Glomerular endothelial cell (primary cell): Measurements from ENCODE around the gene PHKG2. TPM values are rescaled to one million over a fixed set of nuclear protein-coding genes. Genes with fewer than 3 reads are reported as not detected.

ENCODE experiments used
- DNase-seq: peaks from one replicate; pipeline ENCODE4 v3.0.0-alpha.2; 2011; ENCODE audit warnings: low read depth, low spot score; ENCODE audit errors: extremely low read depth
- total RNA-seq: library from RNA; depleted of rRNA; stranded (reverse); fragments of >200 nt; gene quantifications from 2 replicates; pipeline ENCODE4 v1.2.3, GENCODE V29; 2015

Gene PHKG2
- total RNA-seq, 1 donor from 2014 or later, result 25.3 TPM

DNA sequence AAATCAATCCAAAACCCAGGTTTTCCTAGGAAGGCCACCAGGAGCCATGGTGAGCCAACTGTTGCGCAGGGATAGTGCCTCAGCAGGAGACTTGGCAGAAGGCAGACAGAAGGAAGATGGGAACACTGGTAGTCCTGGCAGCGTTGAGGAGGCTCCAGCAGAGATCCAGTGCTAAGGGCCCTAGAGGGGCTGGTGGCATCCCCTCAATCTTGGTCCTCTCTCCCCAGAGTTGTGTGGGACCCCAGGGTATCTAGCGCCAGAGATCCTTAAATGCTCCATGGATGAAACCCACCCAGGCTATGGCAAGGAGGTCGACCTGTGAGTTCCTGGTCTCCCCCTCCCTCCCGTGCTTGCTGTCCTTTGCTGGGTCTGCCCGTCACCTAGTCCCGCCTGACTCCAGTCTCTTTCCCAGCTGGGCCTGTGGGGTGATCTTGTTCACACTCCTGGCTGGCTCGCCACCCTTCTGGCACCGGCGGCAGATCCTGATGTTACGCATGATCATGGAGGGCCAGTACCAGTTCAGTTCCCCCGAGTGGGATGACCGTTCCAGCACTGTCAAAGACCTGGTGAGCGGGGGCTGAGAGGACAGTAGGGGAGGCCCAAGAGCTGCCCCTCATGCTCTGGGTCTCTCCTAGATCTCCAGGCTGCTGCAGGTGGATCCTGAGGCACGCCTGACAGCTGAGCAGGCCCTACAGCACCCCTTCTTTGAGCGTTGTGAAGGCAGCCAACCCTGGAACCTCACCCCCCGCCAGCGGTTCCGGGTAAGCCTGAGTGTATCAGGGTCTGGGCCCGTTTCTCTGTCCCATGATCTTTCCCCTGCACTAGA is 7.9 kb downstream of the PHKG2 start:
- no peak for DNase-seq

DNA sequence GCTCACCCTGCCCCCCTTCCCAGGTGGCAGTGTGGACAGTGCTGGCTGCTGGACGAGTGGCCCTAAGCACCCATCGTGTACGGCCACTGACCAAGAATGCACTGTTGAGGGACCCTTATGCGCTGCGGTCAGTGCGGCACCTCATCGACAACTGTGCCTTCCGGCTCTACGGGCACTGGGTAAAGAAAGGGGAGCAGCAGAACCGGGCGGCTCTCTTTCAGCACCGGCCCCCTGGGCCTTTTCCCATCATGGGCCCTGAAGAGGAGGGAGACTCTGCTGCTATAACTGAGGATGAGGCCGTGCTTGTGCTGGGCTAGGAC is 8.5 kb downstream of the PHKG2 start:
- DNase-seq, result no peak

DNA sequence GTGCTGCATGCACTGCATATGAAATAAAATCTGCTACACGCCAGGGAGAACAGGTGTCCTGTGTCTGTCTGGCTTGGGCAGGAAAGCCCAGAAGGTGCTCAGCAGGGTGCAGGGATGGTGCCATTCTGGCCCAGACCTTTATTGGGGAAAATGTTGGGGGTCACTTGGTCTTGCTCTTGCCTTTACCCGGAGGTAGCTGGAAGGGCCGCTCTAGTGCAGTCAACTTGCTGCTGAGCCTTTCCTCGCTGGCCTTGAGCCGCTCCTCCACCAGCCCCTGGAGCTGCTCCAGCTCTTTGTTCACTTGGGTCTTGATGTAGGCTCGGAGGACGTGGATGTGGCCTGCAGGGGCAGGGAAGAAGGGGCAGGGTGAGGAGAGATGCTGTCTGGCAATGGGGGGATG is 9.1 kb downstream of the PHKG2 start:
- no peak for DNase-seq

DNA sequence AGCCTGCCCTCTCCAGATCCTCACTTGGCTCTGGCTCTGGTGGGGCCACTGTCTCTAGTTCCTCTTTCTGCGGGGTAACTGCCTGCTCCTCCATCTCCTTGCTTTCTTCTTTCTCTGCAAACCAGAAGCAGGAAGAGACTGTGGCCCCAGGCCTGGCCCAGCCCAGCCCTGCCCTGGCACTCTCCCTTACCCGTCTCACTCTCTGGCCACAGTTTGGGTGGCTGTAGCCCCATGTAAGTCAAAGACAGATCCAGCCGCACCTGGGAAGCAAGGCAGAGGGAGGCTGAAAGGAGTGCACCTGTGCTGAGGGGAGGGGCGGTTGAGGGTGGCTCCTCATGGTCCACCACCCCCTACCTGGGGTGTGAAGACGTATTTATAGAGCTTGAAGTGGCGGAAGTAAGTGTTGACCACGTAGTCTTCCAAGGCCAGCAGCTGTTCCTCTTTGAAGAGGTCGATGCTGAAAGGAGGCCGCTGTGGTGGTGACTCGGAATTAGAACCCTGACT is 10.8 kb downstream of the PHKG2 start:
- DNase-seq, result no peak

DNA sequence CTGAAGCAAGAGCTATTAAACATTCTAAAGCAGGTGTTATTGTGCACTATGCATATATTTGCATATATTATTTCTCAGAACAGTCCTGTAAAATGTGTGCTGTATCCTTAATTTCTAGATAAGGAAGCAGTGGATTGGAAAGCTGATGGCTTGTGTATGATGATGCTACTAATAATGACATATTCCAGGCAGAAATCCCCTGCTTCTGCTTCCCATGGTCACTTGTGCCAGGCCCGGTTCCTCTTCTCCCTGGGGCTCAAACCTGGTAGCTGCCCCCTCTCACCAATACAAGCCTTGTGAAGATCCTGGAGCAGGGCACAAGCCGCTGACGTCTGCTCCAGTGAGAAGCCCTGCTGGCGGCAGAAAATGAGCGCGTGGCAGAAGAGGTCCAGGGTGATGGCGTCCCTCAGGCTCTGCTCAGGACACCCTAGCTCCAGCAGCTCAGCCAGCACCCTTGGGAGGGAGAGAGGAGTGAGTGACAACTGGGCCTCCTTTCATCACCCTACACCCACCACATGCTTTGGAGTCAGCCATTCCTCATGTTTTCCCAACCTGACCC is 11.9 kb downstream of the PHKG2 start:
- DNase-seq, result no peak

DNA sequence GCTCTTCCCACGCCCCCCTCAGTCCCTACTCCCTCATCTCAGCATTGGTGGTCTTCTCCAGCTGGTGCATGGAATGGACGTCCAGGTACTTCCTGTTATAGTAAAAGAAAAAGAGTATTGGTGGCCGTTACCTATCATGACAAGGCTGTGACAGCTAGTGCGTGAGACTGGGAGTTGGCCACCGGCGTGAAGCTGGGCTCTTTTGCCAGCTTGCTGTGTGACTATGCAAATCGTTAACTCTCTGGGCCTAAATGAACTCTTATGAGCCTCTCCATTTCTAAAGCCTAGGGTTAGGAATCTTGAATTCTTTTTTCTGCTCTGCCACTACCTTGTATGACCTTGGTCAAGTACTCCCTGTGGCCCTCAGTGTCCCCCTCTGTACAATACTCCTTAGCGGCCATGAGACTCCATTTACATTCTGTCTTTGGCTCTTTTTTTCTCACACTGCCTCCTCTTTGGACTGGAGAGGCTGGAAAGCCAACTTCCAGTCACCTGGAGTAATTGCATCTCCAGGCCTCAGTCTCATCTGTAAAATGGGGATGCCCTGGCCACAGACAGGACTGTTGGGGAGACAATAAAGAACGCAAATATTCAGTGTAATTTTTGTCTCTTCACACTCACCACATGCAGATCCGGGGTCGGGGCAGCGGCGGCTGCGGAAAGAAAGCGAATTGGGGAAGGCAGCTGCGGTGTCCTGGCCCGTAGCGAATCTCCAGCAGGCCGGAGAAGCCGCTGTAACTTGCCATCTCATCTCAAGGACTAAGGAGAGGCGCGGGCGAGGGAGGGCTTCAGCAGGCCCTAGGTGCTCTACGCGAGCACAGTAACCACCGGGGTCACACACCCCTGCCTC is 12.6 kb downstream of the PHKG2 start:
- DNase-seq, result no peak

DNA sequence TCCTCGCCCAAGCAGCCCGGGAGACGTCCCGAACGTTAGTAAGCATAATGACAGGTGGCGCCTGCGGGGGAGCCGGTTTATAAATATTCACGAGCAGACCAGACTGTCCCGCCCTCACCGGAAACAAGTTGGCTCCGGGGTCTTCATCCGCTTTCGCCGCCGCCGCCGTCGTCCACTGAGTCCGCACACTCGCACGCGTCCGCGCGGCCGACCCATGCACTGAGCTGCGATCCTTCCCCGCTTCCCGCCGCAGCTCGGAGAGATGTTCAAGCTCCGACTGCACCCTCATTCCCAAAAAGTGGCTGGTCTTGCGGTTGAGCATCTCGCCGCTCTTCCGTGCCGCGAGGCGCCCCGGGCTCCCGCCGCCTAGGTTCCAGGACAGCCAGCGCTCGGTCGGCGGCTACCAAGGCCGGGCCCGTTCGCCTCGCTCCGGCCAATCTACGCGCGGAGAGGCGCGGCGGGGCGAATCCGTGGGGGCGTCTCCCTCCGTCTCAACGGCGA is 13.3 kb downstream of the PHKG2 start:
- DNase-seq, result no peak

DNA sequence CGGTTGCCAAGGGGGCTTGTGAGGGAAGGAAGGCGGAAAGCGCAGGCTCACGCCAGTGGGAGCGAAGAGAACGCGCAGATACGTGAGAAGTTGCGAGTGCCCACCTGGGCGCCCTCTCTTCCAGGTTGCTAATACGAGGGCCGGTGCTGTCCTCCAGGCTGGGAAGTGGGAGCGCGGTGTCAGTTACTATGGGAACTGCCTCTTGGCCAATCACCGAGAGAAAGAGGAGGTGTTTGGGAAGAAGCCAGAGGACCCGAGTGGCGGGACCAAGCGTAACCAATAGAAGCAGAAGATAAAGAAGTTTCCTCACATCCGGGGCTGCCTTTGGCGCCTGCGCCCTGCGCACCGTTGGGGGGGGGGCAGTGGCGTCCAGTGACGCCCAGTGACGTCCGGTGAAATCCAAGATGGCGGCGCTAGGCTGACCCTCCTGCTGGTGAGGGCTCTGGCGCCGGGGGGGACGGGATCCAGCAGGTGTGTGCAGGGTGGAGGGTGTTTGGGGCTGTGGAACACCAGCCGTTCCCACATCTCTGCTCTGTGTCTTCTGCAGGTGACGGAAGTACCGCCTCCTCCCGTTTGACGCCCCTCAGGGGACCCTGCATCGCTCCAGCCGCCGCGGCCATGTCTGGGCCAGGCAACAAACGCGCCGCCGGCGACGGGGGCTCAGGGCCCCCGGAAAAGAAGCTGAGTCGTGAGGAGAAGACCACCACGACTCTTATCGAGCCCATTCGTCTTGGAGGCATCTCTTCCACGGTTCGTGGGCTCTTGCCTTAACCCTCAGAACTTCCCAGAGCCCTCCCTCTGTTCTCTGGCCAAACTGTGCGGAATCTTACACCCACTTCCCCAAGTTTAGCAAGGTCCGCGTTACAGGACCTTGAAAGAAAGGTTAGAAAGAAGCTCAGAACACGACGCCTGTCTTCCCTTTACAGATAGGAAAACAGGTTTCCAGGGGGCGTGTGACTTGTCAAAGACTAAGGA is 14.0 kb downstream of the PHKG2 start, which contains the start of the genes CFAP119 and RNF40:
Gene CFAP119, minus strand, starts transcription at position 135 of the 975 bp plus-strand sequence. CDS start 314 bp downstream, outside the sequence.
Gene RNF40, plus strand, starts transcription at position 395 of the 975 bp plus-strand sequence. Its CDS starts 224 bp downstream, at position 619.
- DNase-seq, result peak; percentile 93

DNA sequence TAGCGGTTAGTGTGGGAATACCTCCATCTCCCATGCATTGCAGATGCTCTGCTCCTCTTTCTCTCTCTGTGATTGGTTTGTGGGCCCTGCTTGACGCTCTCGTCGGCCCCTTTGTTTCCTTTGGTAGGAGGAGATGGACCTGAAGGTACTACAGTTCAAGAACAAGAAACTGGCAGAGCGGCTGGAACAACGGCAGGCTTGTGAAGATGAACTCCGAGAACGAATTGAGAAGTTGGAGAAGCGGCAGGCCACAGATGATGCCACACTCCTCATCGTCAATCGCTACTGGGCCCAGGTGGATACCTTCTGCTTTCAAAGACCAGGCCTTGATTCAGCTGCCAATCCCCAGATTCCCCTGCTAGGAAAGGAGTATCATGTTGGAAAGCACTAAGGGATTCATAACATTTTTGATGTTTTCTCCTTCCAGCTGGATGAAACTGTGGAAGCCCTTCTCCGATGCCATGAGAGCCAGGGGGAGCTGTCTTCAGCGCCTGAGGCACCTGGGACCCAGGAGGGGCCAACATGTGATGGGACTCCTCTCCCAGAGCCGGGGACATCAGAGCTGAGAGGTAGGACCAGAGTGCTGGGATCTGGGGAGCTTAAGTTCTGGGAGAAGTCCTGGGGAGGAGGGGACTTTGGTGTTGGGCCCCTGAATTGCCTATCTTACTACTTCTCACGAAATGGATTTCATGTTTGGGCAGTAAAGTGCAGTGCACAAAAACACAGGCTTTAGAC is 14.9 kb downstream of the PHKG2 start:
- no peak for DNase-seq

DNA sequence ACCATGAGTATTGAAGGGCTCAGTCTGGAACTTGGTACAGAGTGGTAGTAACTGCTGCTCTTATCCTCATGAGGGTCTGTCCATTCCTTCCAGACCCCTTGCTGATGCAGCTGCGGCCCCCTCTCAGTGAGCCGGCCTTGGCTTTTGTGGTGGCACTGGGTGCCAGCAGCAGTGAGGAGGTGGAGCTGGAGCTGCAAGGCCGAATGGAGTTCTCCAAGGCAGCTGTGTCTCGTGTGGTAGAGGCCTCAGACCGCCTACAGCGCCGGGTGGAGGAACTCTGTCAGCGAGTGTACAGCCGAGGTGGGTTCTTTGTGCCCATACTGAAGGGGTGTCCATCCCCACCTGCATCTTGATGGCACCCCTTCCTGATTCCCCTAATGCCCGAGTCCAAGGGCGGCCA is 15.9 kb downstream of the PHKG2 start:
- DNase-seq, result no peak

DNA sequence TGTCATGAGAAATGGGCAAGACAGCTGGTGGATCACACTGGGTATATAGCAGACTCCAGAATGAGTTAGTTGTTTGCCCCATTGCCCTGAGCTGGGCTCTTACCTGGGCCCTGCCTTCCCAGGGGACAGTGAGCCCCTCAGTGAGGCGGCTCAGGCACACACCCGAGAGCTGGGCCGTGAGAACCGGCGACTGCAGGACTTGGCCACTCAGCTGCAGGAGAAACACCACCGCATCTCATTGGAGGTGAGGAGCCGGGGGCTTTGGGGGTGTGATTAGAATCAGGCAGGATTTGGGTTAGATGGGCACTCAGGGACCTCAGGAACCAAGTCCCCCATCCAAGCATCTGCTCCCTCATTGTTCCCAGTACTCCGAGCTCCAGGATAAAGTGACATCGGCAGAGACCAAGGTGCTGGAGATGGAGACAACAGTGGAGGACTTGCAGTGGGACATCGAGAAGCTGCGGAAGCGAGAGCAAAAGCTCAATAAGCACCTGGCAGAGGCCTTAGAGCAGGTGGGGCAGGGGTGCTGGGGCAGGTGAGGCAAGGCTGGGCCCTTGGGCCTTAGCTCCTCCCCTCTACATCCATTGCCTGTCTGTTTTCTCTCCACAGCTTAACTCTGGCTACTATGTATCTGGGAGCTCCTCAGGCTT is 16.7 kb downstream of the PHKG2 start:
- DNase-seq, result no peak

DNA sequence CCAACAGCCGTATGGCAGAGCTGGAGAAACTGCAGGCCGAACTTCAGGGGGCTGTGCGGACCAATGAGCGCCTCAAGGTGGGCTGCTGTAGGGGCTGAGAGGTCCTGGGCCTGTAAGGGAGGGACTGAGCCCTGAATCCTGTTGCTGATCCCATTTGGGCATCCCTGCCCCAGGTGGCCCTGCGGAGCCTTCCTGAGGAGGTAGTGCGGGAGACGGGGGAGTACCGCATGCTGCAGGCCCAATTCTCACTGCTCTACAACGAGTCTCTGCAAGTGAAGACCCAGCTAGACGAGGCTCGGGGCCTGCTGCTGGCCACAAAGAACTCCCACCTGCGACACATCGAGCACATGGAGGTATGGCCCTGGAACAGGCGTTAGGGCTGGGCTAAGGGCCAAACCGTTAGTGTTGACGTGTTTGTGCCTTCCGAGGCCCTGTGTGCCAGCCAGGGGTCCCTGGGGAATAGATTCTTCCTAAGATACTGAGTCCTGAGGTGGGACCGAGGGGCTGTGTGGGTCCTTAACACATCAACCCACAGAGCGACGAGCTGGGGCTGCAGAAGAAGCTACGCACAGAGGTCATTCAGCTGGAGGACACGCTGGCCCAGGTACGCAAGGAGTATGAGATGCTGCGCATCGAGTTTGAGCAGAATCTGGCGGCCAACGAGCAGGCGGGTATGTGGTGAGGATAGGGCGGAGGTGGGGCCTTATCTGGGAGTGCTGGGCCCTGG is 18.1 kb downstream of the PHKG2 start:
- no peak for DNase-seq

DNA sequence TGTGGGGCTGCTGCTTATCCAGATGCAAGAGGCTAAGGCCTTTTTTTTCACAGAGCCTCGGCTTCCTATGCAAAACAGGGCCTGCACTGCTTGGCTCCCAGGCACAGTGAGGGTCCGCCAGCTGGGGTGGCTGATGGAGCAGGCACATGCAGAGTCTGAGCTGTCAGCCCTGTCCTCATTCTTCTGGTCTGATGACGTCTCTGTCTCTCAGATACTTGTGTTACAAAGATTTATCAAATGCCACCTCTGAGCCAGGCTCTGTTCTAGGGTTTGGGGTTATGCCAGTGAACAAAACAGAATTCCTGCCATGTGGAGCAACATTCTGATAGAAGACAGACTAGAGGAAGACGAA is 18.7 kb downstream of the PHKG2 start:
- no peak for DNase-seq

DNA sequence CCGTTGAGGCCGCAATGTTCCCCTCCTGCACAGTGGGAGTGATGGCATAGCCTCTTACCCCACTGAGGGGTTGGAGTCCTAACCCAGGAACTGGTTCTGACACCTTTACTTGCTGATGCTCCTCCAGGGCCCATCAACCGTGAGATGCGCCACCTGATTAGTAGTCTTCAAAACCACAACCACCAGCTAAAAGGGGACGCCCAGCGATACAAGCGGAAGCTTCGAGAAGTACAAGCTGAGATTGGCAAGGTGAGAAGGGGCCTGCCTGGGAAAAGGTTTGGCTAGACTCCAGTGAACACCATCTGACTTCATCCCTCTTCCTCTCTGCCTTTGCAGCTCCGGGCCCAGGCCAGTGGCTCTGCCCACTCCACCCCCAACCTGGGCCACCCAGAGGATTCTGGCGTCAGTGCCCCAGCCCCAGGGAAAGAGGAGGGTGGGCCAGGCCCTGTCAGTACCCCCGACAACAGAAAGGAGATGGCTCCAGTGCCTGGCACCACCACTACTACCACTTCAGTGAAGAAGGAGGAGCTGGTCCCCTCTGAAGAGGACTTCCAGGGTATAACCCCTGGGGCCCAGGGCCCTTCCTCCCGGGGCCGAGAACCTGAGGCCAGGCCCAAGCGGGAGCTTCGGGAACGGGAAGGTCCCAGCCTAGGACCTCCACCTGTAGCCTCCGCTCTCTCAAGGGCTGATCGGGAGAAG is 19.7 kb downstream of the PHKG2 start:
- no peak for DNase-seq

DNA sequence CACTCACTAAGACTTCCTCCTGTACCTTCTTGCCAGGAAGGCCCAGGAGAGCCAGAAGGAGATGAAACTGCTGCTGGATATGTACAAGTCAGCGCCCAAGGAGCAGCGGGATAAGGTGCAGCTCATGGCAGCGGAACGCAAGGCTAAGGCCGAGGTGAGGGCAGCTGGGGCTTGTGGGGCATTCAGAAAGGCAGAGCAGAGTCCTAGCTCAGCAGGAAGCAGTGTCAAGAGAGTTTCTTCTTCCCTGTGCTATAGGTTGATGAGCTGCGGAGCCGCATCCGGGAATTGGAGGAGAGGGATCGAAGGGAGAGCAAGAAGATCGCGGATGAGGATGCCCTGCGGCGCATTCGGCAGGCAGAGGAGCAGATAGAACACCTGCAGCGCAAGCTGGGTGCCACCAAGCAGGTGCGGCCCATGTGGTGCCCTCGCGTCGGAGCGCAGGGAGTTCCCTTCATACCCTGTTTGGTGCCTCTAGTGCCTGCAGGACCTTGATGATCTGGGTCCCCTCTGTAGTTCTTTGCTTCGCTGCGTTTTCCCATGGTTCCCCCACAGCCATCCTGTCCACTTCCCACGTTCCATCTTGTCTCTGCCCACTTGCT is 20.5 kb downstream of the PHKG2 start:
- DNase-seq, result no peak

DNA sequence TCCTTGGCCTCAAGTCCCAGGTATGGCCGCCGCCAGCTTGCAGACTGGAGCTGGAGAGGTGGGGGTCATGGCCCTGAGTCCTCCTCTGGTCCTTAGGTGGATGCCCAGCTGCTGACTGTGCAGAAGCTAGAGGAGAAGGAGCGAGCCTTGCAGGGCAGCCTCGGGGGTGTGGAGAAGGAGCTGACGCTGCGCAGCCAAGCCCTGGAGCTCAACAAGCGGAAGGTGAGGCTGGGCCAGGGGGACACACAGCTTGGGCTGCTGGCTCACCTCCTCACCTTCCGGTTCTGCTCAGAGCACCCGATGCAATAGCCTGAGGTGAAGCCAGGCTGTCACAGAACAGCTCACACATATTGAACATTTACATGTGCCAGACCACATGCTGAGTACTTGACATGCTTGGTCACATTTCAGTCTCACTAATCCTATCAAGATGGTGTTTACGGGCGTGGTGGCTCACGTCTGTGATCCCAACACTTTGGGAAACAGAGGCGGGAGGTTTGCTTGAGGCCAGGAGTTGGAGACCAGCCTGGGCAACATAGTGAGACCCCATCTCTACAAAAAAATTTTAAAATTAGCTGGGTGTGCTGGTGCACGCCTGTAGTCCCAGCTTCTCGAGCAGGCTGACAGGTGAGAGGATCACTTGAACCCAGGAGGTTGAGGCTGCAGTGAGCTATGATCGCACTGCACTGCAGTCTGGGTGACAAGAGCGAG is 21.3 kb downstream of the PHKG2 start:
- DNase-seq, result no peak

DNA sequence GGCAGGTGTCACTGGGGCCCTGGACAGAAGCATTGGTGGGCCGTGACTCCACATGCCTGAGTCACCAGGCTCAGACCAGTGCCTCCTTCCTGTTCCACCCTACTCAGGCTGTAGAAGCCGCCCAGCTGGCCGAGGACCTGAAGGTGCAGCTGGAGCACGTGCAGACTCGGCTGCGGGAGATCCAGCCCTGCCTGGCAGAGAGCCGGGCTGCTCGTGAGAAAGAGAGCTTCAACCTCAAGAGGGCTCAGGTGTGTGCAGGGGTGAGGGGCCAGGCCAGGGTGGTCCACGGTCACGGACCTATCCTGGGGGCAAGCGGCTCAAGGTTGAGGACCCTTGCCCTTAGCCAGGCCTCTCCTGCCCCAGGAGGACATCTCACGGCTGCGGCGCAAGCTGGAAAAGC is 23.5 kb downstream of the PHKG2 start:
- no peak for DNase-seq
